ENCODE measurements around the gene VPS36. TPM values are rescaled to one million over a fixed set of nuclear protein-coding genes. Genes with fewer than 3 reads are reported as not detected.
A peak's percentile ranks its signal among the peaks of the same experiment; 100 is the strongest.

The VPS36 gene
- total and polyA plus RNA-seq, 2 of the 13 experiments (the other 11 are each of a cell fraction or from before 2014, with no cell fraction given): 17.2 to 22.4 TPM

DNA sequence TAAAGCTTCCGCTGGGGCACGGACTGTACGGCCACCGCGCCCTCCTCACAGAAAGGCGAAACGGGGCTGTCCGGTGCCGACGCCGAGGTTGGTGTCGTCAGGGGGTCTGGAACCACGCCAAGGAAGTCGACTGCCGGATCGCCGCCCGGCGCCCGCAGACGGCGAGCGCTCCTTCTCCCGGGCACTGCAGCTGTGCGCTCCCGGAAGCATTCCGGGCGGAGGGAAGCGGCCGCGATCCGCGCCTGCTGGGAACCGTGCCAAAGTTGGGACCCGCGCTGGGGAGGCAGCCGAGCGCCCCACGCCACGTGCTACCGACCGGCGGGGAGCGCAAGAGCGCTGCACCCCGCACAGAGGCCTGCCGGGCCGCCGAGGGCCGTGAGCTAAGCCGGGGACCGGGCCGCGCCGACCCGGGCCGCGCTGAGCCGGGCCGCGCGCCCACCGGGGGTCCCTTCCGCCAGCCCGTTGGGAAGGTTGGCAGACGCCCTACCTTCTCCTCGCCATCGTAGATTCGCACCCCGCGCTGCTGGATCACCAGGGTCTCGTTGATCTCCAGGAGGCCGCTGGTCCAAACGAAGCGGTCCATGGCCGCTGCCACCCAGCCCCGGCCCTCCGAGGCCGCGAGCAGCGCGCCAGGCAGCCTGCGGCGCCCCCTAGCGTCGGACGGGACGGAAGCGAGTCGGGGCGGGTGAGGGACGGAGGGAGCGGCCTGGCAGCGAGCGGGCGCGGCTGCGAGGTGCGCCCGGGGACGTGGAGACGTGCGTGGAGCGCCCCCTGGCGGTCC is at the start of gene VPS36 (continued):
- TF ChIP-seq, protein P1, sequence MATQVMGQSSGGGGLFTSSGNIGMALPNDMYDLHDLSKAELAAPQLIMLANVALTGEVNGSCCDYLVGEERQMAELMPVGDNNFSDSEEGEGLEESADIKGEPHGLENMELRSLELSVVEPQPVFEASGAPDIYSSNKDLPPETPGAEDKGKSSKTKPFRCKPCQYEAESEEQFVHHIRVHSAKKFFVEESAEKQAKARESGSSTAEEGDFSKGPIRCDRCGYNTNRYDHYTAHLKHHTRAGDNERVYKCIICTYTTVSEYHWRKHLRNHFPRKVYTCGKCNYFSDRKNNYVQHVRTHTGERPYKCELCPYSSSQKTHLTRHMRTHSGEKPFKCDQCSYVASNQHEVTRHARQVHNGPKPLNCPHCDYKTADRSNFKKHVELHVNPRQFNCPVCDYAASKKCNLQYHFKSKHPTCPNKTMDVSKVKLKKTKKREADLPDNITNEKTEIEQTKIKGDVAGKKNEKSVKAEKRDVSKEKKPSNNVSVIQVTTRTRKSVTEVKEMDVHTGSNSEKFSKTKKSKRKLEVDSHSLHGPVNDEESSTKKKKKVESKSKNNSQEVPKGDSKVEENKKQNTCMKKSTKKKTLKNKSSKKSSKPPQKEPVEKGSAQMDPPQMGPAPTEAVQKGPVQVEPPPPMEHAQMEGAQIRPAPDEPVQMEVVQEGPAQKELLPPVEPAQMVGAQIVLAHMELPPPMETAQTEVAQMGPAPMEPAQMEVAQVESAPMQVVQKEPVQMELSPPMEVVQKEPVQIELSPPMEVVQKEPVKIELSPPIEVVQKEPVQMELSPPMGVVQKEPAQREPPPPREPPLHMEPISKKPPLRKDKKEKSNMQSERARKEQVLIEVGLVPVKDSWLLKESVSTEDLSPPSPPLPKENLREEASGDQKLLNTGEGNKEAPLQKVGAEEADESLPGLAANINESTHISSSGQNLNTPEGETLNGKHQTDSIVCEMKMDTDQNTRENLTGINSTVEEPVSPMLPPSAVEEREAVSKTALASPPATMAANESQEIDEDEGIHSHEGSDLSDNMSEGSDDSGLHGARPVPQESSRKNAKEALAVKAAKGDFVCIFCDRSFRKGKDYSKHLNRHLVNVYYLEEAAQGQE (IDR thresholded peaks at IDR 0.05; ENCODE audit: borderline replicate concordance in 1 of 2, low read depth in 1 of 2, low read length in 2 of 2): peak in 1 of 2 experiments; percentile 28; a peak in 1 of 4 replicates
- TF ChIP-seq HDAC6 (IDR thresholded peaks at IDR 0.05; ENCODE audit: low read depth, low read length) (no peak), ELF1 (CRISPR knock-in tag; IDR thresholded peaks at IDR 0.05) (peak; percentile 66; the same call in 1 of the 2 replicates), ZNF530 (CRISPR knock-in tag; IDR thresholded peaks at IDR 0.05; ENCODE audit: low read depth) (no peak), MXI1 (IDR thresholded peaks at IDR 0.05; ENCODE audit: borderline replicate concordance, low read depth, low read length) (peak; percentile 82; the same call in 1 of the 3 replicates), POLR2G (IDR thresholded peaks at IDR 0.05; ENCODE audit: low read depth, low read length) (peak; percentile 92), ELF4 (CRISPR knock-in tag; IDR thresholded peaks at IDR 0.05; ENCODE audit: borderline replicate concordance) (0 out of 2 replicates have a peak, but pooled peaks have one; percentile 42), MAFK (conservative IDR thresholded peaks at IDR 0.05 in 1 of 2, IDR thresholded peaks at IDR 0.05 in 1 of 2; ENCODE audit: low read length in 2 of 2) (no peak), ZNF75D (CRISPR knock-in tag; IDR thresholded peaks at IDR 0.05; ENCODE audit: borderline replicate concordance) (no peak), ZNF615 (CRISPR knock-in tag; IDR thresholded peaks at IDR 0.05; ENCODE audit: borderline replicate concordance) (no peak), ZNF619 (CRISPR knock-in tag; IDR thresholded peaks at IDR 0.05) (no peak), ZSCAN30 (CRISPR knock-in tag; IDR thresholded peaks at IDR 0.05) (no peak), NFATC3 (CRISPR knock-in tag; IDR thresholded peaks at IDR 0.05) (0 out of 2 replicates have a peak, but pooled peaks have one; percentile 23)
- TF ChIP-seq, protein P2, sequence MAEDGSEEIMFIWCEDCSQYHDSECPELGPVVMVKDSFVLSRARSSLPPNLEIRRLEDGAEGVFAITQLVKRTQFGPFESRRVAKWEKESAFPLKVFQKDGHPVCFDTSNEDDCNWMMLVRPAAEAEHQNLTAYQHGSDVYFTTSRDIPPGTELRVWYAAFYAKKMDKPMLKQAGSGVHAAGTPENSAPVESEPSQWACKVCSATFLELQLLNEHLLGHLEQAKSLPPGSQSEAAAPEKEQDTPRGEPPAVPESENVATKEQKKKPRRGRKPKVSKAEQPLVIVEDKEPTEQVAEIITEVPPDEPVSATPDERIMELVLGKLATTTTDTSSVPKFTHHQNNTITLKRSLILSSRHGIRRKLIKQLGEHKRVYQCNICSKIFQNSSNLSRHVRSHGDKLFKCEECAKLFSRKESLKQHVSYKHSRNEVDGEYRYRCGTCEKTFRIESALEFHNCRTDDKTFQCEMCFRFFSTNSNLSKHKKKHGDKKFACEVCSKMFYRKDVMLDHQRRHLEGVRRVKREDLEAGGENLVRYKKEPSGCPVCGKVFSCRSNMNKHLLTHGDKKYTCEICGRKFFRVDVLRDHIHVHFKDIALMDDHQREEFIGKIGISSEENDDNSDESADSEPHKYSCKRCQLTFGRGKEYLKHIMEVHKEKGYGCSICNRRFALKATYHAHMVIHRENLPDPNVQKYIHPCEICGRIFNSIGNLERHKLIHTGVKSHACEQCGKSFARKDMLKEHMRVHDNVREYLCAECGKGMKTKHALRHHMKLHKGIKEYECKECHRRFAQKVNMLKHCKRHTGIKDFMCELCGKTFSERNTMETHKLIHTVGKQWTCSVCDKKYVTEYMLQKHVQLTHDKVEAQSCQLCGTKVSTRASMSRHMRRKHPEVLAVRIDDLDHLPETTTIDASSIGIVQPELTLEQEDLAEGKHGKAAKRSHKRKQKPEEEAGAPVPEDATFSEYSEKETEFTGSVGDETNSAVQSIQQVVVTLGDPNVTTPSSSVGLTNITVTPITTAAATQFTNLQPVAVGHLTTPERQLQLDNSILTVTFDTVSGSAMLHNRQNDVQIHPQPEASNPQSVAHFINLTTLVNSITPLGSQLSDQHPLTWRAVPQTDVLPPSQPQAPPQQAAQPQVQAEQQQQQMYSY (CRISPR knock-in tag; IDR thresholded peaks at IDR 0.05): no peak; the same call in 1 of the 2 replicates
- TF ChIP-seq, protein P3, sequence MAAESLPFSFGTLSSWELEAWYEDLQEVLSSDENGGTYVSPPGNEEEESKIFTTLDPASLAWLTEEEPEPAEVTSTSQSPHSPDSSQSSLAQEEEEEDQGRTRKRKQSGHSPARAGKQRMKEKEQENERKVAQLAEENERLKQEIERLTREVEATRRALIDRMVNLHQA (CRISPR knock-in tag; IDR thresholded peaks at IDR 0.05): no peak
- TF ChIP-seq, protein P4, sequence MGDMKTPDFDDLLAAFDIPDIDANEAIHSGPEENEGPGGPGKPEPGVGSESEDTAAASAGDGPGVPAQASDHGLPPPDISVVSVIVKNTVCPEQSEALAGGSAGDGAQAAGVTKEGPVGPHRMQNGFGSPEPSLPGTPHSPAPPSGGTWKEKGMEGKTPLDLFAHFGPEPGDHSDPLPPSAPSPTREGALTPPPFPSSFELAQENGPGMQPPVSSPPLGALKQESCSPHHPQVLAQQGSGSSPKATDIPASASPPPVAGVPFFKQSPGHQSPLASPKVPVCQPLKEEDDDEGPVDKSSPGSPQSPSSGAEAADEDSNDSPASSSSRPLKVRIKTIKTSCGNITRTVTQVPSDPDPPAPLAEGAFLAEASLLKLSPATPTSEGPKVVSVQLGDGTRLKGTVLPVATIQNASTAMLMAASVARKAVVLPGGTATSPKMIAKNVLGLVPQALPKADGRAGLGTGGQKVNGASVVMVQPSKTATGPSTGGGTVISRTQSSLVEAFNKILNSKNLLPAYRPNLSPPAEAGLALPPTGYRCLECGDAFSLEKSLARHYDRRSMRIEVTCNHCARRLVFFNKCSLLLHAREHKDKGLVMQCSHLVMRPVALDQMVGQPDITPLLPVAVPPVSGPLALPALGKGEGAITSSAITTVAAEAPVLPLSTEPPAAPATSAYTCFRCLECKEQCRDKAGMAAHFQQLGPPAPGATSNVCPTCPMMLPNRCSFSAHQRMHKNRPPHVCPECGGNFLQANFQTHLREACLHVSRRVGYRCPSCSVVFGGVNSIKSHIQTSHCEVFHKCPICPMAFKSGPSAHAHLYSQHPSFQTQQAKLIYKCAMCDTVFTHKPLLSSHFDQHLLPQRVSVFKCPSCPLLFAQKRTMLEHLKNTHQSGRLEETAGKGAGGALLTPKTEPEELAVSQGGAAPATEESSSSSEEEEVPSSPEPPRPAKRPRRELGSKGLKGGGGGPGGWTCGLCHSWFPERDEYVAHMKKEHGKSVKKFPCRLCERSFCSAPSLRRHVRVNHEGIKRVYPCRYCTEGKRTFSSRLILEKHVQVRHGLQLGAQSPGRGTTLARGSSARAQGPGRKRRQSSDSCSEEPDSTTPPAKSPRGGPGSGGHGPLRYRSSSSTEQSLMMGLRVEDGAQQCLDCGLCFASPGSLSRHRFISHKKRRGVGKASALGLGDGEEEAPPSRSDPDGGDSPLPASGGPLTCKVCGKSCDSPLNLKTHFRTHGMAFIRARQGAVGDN (CRISPR knock-in tag; IDR thresholded peaks at IDR 0.05): peak; percentile 91

All from HepG2 (cell line).